NB4 (cell line): ENCODE measurements around the gene B9D2.

ENCODE experiments used
- MYC ChIP-seq: IDR thresholded peaks from 2 replicates; pipeline ENCODE4 v1.6.1; 2011; ENCODE audit warnings: low read depth, low read length
- POLR2A ChIP-seq: IDR thresholded peaks from 2 replicates; pipeline ENCODE4 v1.6.1; 2011; ENCODE audit warnings: mild to moderate bottlenecking; ENCODE audit not compliant: insufficient read length; ENCODE audit errors: extremely low read depth
- TF ChIP-seq, protein P1 (sequence below): IDR thresholded peaks from one replicate; pipeline ENCODE4 v1.5.1; 2012; ENCODE audit warnings: low read depth, low read length
- TF ChIP-seq, protein P2 (sequence below): IDR thresholded peaks from 2 replicates; pipeline ENCODE4 v1.6.1; 2011; ENCODE audit warnings: low read depth, low read length

DNA sequence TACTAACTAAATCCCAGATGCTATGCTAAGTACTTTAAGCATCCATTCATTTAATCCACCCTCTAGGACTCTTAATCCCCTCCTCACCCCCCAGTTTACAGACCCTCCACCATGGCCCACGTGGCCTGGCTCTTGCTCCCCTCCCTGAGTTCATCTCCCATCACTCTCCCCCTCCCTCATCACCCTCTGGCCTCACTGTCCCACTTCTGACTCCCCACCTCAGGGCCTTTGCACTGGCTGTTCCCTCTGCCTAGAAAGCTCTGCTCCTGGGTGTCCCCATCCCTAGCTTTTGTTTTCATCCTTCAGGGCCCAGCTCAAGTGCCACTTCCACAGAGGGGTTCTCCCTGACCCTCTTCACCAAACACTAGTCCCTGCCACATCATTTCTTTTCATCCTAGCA lies 4.2 kb downstream of the B9D2 start:
- TF ChIP-seq POLR2A (no peak), MYC (no peak)
- TF ChIP-seq, protein P1, sequence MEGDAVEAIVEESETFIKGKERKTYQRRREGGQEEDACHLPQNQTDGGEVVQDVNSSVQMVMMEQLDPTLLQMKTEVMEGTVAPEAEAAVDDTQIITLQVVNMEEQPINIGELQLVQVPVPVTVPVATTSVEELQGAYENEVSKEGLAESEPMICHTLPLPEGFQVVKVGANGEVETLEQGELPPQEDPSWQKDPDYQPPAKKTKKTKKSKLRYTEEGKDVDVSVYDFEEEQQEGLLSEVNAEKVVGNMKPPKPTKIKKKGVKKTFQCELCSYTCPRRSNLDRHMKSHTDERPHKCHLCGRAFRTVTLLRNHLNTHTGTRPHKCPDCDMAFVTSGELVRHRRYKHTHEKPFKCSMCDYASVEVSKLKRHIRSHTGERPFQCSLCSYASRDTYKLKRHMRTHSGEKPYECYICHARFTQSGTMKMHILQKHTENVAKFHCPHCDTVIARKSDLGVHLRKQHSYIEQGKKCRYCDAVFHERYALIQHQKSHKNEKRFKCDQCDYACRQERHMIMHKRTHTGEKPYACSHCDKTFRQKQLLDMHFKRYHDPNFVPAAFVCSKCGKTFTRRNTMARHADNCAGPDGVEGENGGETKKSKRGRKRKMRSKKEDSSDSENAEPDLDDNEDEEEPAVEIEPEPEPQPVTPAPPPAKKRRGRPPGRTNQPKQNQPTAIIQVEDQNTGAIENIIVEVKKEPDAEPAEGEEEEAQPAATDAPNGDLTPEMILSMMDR: no peak
- TF ChIP-seq, protein P2, sequence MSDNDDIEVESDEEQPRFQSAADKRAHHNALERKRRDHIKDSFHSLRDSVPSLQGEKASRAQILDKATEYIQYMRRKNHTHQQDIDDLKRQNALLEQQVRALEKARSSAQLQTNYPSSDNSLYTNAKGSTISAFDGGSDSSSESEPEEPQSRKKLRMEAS: no peak
